ENCODE results near the gene NTSR2. TPM values are rescaled to one million over a fixed set of nuclear protein-coding genes. Genes with fewer than 3 reads are reported as not detected.
A peak's percentile ranks its signal among the peaks of the same experiment; 100 is the strongest.

Gene NTSR2
- total and polyA plus RNA-seq, 9 donors: 0.33 to 3.8 (median 0.97) TPM; not detected in 2

GRCh38 chr2:11649093-11649492 lies 20.9 kb downstream of the NTSR2 start:
- H3K36me3 ChIP-seq: no peaks in the 10 kb centered on the region
- H3K4me1 ChIP-seq (ENCODE audit: insufficient read depth): no peaks in the 10 kb centered on the region
- WGBS, 3 donors: 43 to 53% (median 53%) methylated on average over 2 of the region's 2 CpGs
- DNase-seq: no peak
- intact Hi-C loops (cut with DNase I): no loop called here
- TF ChIP-seq EP300 (IDR thresholded peaks at IDR 0.05) (no peak), POLR2A (IDR thresholded peaks at IDR 0.05) (no peak), CTCF (IDR thresholded peaks at IDR 0.05) (no peak)
- no peak overlapping the region for H3K27ac ChIP-seq
- H3K9me3 ChIP-seq: no peaks in the 10 kb centered on the region
- H3K4me3 ChIP-seq: no peak overlapping the region
- H3K27me3 ChIP-seq: no peaks in the 10 kb centered on the region

GRCh38 chr2:11647834-11648600 lies 22.0 kb downstream of the NTSR2 start:
- intact Hi-C loops (cut with DNase I): no loop called here
- DNase-seq: no peak
- Histone ChIP-seq H3K4me3 (no peak overlapping the region), H3K27me3 (no peaks in the 10 kb centered on the region), H3K27ac (no peak overlapping the region), H3K36me3 (no peaks in the 10 kb centered on the region), H3K4me1 (ENCODE audit: insufficient read depth) (no peaks in the 10 kb centered on the region), H3K9me3 (no peaks in the 10 kb centered on the region)
- WGBS, 3 donors: 34 to 42% (median 38%) methylated on average over 7 of the region's 7 CpGs
- TF ChIP-seq POLR2A (IDR thresholded peaks at IDR 0.05) (no peak), EP300 (IDR thresholded peaks at IDR 0.05) (no peak), CTCF (IDR thresholded peaks at IDR 0.05) (peak in 1 of 3 donors; percentile 11)

GRCh38 chr2:11646530-11646929 lies 23.5 kb downstream of the NTSR2 start:
- 96 to 100% (median 100%) methylated on average over 3 of the region's 3 CpGs for WGBS, 3 donors
- intact Hi-C loops (cut with DNase I): no loop called here
- no peak for DNase-seq
- no peaks in the 10 kb centered on the region for H3K27me3 ChIP-seq
- no peaks in the 10 kb centered on the region for H3K36me3 ChIP-seq
- no peaks in the 10 kb centered on the region for H3K9me3 ChIP-seq
- no peak overlapping the region for H3K4me3 ChIP-seq
- no peaks in the 10 kb centered on the region for H3K4me1 ChIP-seq (ENCODE audit: insufficient read depth)
- no peak overlapping the region for H3K27ac ChIP-seq
- no peak for TF ChIP-seq EP300 (IDR thresholded peaks at IDR 0.05)
- no peak for TF ChIP-seq POLR2A (IDR thresholded peaks at IDR 0.05)
- no peak for TF ChIP-seq CTCF (IDR thresholded peaks at IDR 0.05)

GRCh38 chr2:11644293-11644692 lies 25.7 kb downstream of the NTSR2 start:
- no peak for DNase-seq
- no peaks in the 10 kb centered on the region for H3K27me3 ChIP-seq
- no peak overlapping the region for H3K4me3 ChIP-seq
- H3K27ac ChIP-seq: no peak overlapping the region
- peaks cover 1% of the 10 kb centered on the region for H3K36me3 ChIP-seq
- no peaks in the 10 kb centered on the region for H3K9me3 ChIP-seq
- WGBS, 3 donors: 81 to 84% (median 82%) methylated on average over 3 of the region's 3 CpGs
- H3K4me1 ChIP-seq (ENCODE audit: insufficient read depth): no peaks in the 10 kb centered on the region
- intact Hi-C loops (cut with DNase I): no loop called here
- TF ChIP-seq CTCF (IDR thresholded peaks at IDR 0.05) (no peak), POLR2A (IDR thresholded peaks at IDR 0.05) (no peak), EP300 (IDR thresholded peaks at IDR 0.05) (no peak)

All from ovary (tissue), 9 donors.